Mesendoderm (in vitro differentiated cells): ENCODE measurements around the gene GPBP1L1.

Source experiments
- DNase-seq: peaks from one replicate; pipeline ENCODE4 v3.0.0; 2013
- H2AK5ac ChIP-seq: 2 replicates; pipeline ENCODE4 v1.6.1; 2013; ENCODE audit warnings: low read length, inconsistent platforms
- H2BK120ac ChIP-seq: 2 replicates; pipeline ENCODE4 v1.6.1; 2013; ENCODE audit warnings: low read depth, mild to moderate bottlenecking, low read length, moderate library complexity, mixed read lengths
- H2BK15ac ChIP-seq: replicated peaks from 2 replicates; pipeline ENCODE4 v1.6.1; 2013; ENCODE audit warnings: low read depth, mild to moderate bottlenecking, moderate library complexity
- H2BK5ac ChIP-seq: 2 replicates; pipeline ENCODE4 v1.6.1; 2013; ENCODE audit warnings: low read length, inconsistent platforms
- H3K18ac ChIP-seq: 2 replicates; pipeline ENCODE4 v1.6.1; 2013; ENCODE audit warnings: mild to moderate bottlenecking, low read length, mixed read lengths
- H3K23ac ChIP-seq: one replicate; pipeline ENCODE4 v1.6.1; 2013; ENCODE audit warnings: low read length
- H3K27ac ChIP-seq: 2 replicates; pipeline ENCODE4 v1.5.1; 2013; ENCODE audit warnings: low read depth, mild to moderate bottlenecking, inconsistent platforms, low read length, moderate library complexity
- H3K27me3 ChIP-seq: 2 replicates; pipeline ENCODE4 v1.6.1; 2013; ENCODE audit warnings: low read length, control low read depth, mild to moderate bottlenecking, inconsistent platforms; ENCODE audit not compliant: insufficient read depth, poor library complexity
- H3K36me3 ChIP-seq: 2 replicates; pipeline ENCODE4 v1.6.1; 2013; ENCODE audit warnings: low read length, inconsistent platforms; ENCODE audit not compliant: control insufficient read depth, insufficient read depth
- H3K4ac ChIP-seq: one replicate; pipeline ENCODE4 v1.6.1; 2013; ENCODE audit warnings: low read depth, mild to moderate bottlenecking, low read length, moderate library complexity
- H3K4me1 ChIP-seq: 2 replicates; pipeline ENCODE4 v1.6.1; 2013; ENCODE audit warnings: low read depth, low read length, inconsistent platforms; ENCODE audit not compliant: control insufficient read depth
- H3K4me2 ChIP-seq: 2 replicates; pipeline ENCODE4 v1.6.1; 2013; ENCODE audit warnings: low read length
- H3K4me3 ChIP-seq: 2 replicates; pipeline ENCODE4 v1.5.1; 2013; ENCODE audit warnings: mild to moderate bottlenecking, low read length
- H3K56ac ChIP-seq: one replicate; pipeline ENCODE4 v1.6.1; 2013; ENCODE audit warnings: low read length
- H3K79me1 ChIP-seq: 2 replicates; pipeline ENCODE4 v1.6.1; 2013; ENCODE audit warnings: low read length, inconsistent platforms
- H3K79me2 ChIP-seq: 2 replicates; pipeline ENCODE4 v1.6.1; 2013; ENCODE audit warnings: mild to moderate bottlenecking, low read length; ENCODE audit not compliant: control insufficient read depth, insufficient read depth
- H3K9ac ChIP-seq: 2 replicates; pipeline ENCODE4 v1.6.1; 2013; ENCODE audit warnings: low read length, inconsistent platforms
- H4K5ac ChIP-seq: one replicate; pipeline ENCODE4 v1.6.1; 2013; ENCODE audit warnings: low read length
- H4K8ac ChIP-seq: one replicate; pipeline ENCODE4 v1.6.1; 2013; ENCODE audit warnings: low read depth, mild to moderate bottlenecking, control low read depth, low read length, moderate library complexity
- WGBS: extraction: QIAGEN DNeasy Blood & Tissue Kit; methylation state at CpG from one replicate; pipeline ENCODE4 v1.1.7; 2013; ENCODE audit warnings: low lambda C conversion rate, missing lambda C conversion rate; ENCODE audit not compliant: insufficient coverage; ENCODE audit errors: extremely low coverage; 5-methylcytosine and 5-hydroxymethylcytosine counted together

Gene GPBP1L1

GRCh38 chr1:45686015-45686287 is 382 bp downstream of the GPBP1L1 start:
- peak overlapping the region; percentile 51 for H3K27ac ChIP-seq
- peak overlapping the region; percentile 96 for H3K4me3 ChIP-seq
- no peaks in the 10 kb centered on the region for H3K27me3 ChIP-seq
- H3K79me2 ChIP-seq, result peaks cover 62% of the 10 kb centered on the region
- no peak overlapping the region for H2BK120ac ChIP-seq
- peak; percentile 80 for DNase-seq
- no peak overlapping the region for H3K4me2 ChIP-seq
- no peaks in the 10 kb centered on the region for H3K36me3 ChIP-seq
- H4K8ac ChIP-seq, result no peak overlapping the region
- H2BK15ac ChIP-seq, result no peak overlapping the region
- H3K23ac ChIP-seq, result peak overlapping the region; percentile 82
- H3K4ac ChIP-seq, result peak overlapping the region; percentile 21
- H2BK5ac ChIP-seq, result peak overlapping the region; percentile 71
- peak overlapping the region; percentile 99 for H3K56ac ChIP-seq
- no peak overlapping the region for H4K5ac ChIP-seq
- peaks cover 4% of the 10 kb centered on the region for H3K79me1 ChIP-seq
- no CpG with 5 or more reads among the region's 27 CpGs for WGBS
- H3K9ac ChIP-seq, result peak overlapping the region; percentile 97
- peaks cover 5% of the 10 kb centered on the region for H3K4me1 ChIP-seq
- no peak overlapping the region for H2AK5ac ChIP-seq
- peak overlapping the region; percentile 80 for H3K18ac ChIP-seq

- Histone ChIP-seq H3K9ac (peak overlapping the region; percentile 97), H3K27ac (no peak overlapping the region), H2BK5ac (no peak overlapping the region), H2BK15ac (no peak overlapping the region), H4K8ac (no peak overlapping the region), H3K23ac (no peak overlapping the region), H3K56ac (peak overlapping the region; percentile 99), H3K27me3 (no peaks in the 10 kb centered on the region), H3K79me1 (peaks cover 2% of the 10 kb centered on the region), H3K4me2 (peak overlapping the region; percentile 42), H3K4me3 (peak overlapping the region; percentile 96), H3K4ac (no peak overlapping the region), H3K4me1 (peaks cover 5% of the 10 kb centered on the region), H3K18ac (no peak overlapping the region), H3K79me2 (peaks cover 65% of the 10 kb centered on the region), H4K5ac (no peak overlapping the region), H2AK5ac (no peak overlapping the region), H3K36me3 (no peaks in the 10 kb centered on the region), H2BK120ac (no peak overlapping the region)
- no CpG with 5 or more reads among the region's 13 CpGs for WGBS
- peak; percentile 23 for DNase-seq
Measured at GRCh38 chr1:45685308-45686014, 872 bp downstream of the GPBP1L1 start.

DNA sequence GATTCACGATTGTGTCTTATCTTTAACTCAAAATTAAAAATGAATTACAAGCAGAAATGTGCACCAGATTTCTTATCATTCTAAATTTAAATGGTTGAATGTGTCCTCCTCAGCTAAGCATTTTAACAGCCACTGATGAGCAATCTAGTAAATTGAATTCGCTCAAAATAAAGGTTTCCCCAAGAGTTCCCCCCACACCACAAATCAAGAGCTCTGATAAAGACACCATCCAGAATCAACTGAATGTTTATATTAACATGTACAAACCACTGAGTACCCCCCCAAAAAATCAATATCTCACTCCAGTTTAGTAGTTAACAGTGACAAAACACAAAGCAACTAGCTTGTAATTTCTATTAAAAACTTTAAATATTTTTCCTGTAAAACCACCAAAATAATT is 1.9 kb downstream of the GPBP1L1 start:
- Histone ChIP-seq H3K79me1 (peaks cover 2% of the 10 kb centered on the region), H3K36me3 (no peaks in the 10 kb centered on the region), H3K4me1 (peaks cover 5% of the 10 kb centered on the region), H3K56ac (no peak overlapping the region), H3K4me3 (no peak overlapping the region), H2AK5ac (no peak overlapping the region), H3K27ac (no peak overlapping the region), H4K5ac (no peak overlapping the region), H2BK120ac (no peak overlapping the region), H4K8ac (no peak overlapping the region), H3K27me3 (no peaks in the 10 kb centered on the region), H3K23ac (no peak overlapping the region), H3K79me2 (peaks cover 66% of the 10 kb centered on the region), H3K9ac (peak overlapping the region; percentile 36), H3K4ac (no peak overlapping the region), H2BK15ac (no peak overlapping the region), H3K18ac (no peak overlapping the region), H3K4me2 (peak overlapping the region; percentile 19), H2BK5ac (no peak overlapping the region)
- no peak for DNase-seq
- WGBS, result no CpG with 5 or more reads among the region's 2 CpGs

DNA sequence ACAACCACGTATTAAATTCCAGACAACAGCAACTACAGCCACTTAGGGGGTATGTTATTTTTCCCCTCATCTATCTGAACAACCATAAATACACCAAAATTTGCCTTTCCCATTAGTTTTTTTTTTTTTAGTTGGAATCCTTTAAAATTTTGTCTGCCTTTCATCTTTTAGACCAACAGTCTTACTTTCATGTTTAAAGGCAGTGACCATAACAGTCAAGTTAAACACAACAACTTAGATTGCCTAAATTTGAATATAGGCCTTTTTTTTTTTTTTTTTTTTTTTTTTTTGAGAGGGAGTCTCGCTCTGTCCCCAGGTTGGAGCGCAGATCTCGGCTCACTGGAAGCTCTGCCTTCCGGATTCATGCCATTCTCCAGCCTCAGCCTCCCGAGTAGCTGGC is 3.4 kb downstream of the GPBP1L1 start:
- Histone ChIP-seq H3K36me3 (no peaks in the 10 kb centered on the region), H3K9ac (no peak overlapping the region), H3K4me2 (no peak overlapping the region), H2AK5ac (no peak overlapping the region), H3K27me3 (no peaks in the 10 kb centered on the region), H4K5ac (no peak overlapping the region), H3K27ac (no peak overlapping the region), H3K79me2 (peaks cover 67% of the 10 kb centered on the region), H3K56ac (no peak overlapping the region), H2BK15ac (no peak overlapping the region), H3K4me1 (peaks cover 5% of the 10 kb centered on the region), H3K18ac (no peak overlapping the region), H2BK120ac (no peak overlapping the region), H2BK5ac (no peak overlapping the region), H4K8ac (no peak overlapping the region), H3K4me3 (no peak overlapping the region), H3K4ac (no peak overlapping the region), H3K23ac (no peak overlapping the region), H3K79me1 (no peaks in the 10 kb centered on the region)
- DNase-seq, result no peak
- WGBS, result no CpG with 5 or more reads among the region's 6 CpGs

DNA sequence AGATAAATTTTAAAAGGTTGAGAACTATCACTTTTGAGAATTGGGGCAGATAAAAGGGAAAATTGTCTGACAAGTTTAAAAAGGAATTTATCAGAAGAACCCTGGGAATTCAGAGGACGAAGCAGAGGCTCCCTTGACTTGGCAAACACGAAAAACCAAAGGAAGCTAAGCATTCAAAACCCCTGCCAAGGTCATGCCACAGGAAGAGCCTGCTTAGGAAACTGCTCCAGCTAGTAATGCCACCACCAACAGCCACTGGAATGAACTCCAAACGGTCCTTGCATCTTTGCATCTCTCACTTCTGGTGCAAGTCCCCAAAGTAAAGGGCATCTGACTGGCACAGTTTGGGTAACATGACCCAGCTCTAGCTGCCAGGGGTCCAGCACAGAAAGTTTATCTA is 7.2 kb downstream of the GPBP1L1 start:
- Histone ChIP-seq H2BK15ac (no peak overlapping the region), H3K4me3 (no peak overlapping the region), H3K4ac (no peak overlapping the region), H3K36me3 (no peaks in the 10 kb centered on the region), H3K18ac (no peak overlapping the region), H3K79me1 (peaks cover 2% of the 10 kb centered on the region), H3K9ac (no peak overlapping the region), H3K23ac (no peak overlapping the region), H3K56ac (no peak overlapping the region), H2BK120ac (no peak overlapping the region), H3K79me2 (peaks cover 78% of the 10 kb centered on the region), H2AK5ac (no peak overlapping the region), H3K4me1 (no peaks in the 10 kb centered on the region), H2BK5ac (no peak overlapping the region), H4K5ac (no peak overlapping the region), H4K8ac (no peak overlapping the region), H3K4me2 (no peak overlapping the region), H3K27me3 (no peaks in the 10 kb centered on the region), H3K27ac (no peak overlapping the region)
- no CpG with 5 or more reads among the region's 3 CpGs for WGBS
- no peak for DNase-seq

- DNase-seq, result no peak
- H3K4me2 ChIP-seq, result no peak overlapping the region
- no peak overlapping the region for H4K8ac ChIP-seq
- no peak overlapping the region for H4K5ac ChIP-seq
- H3K56ac ChIP-seq, result no peak overlapping the region
- no peak overlapping the region for H2BK120ac ChIP-seq
- no peak overlapping the region for H3K9ac ChIP-seq
- no peak overlapping the region for H3K4me3 ChIP-seq
- H3K18ac ChIP-seq, result no peak overlapping the region
- H3K4ac ChIP-seq, result no peak overlapping the region
- H2BK15ac ChIP-seq, result no peak overlapping the region
- H3K79me2 ChIP-seq, result peaks cover 78% of the 10 kb centered on the region
- no peak overlapping the region for H3K27ac ChIP-seq
- H3K4me1 ChIP-seq, result no peaks in the 10 kb centered on the region
- no peaks in the 10 kb centered on the region for H3K36me3 ChIP-seq
- H2AK5ac ChIP-seq, result no peak overlapping the region
- no peaks in the 10 kb centered on the region for H3K27me3 ChIP-seq
- H2BK5ac ChIP-seq, result no peak overlapping the region
- peaks cover 5% of the 10 kb centered on the region for H3K79me1 ChIP-seq
- no peak overlapping the region for H3K23ac ChIP-seq
Measured at GRCh38 chr1:45678489-45678888, 7.8 kb downstream of the GPBP1L1 start.
